Prostate gland (tissue), 2 donors: ENCODE measurements around the gene ANKS1B.

Experiments used
- POLR2A ChIP-seq: fragments of 450-650 bp; IDR thresholded peaks from one replicate; pipeline ENCODE4 v1.6.1; 2016; ENCODE audit warnings: antibody characterized with exemption, mild to moderate bottlenecking
- TF ChIP-seq, protein P1 (sequence below), 4 experiments: fragments of 200-600 bp in 2 of 4; fragments of 450-650 bp in 2 of 4; sonication (generic) in 2 of 4; IDR thresholded peaks; 1 replicate in 3 of 4; 2 replicates in 1 of 4; pipeline ENCODE4 v1.5.1; 2016 to 2019; ENCODE audit warnings: antibody characterized with exemption in 4 of 4, mild to moderate bottlenecking in 2 of 4, moderate library complexity in 2 of 4

GRCh38 chr12:99649551-99649950, 335.2 kb downstream of the ANKS1B start:
- TF ChIP-seq, protein P1, sequence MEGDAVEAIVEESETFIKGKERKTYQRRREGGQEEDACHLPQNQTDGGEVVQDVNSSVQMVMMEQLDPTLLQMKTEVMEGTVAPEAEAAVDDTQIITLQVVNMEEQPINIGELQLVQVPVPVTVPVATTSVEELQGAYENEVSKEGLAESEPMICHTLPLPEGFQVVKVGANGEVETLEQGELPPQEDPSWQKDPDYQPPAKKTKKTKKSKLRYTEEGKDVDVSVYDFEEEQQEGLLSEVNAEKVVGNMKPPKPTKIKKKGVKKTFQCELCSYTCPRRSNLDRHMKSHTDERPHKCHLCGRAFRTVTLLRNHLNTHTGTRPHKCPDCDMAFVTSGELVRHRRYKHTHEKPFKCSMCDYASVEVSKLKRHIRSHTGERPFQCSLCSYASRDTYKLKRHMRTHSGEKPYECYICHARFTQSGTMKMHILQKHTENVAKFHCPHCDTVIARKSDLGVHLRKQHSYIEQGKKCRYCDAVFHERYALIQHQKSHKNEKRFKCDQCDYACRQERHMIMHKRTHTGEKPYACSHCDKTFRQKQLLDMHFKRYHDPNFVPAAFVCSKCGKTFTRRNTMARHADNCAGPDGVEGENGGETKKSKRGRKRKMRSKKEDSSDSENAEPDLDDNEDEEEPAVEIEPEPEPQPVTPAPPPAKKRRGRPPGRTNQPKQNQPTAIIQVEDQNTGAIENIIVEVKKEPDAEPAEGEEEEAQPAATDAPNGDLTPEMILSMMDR (IDR thresholded peaks at IDR 0.05), result no peak
- TF ChIP-seq POLR2A, result no peak
